Activated T-cell treated with anti-CD3 and anti-CD28 coated beads for 24 hours (primary cell): ENCODE measurements around the gene UTS2.

Experiments
- DNase-seq: peaks from one replicate; pipeline ENCODE4 v3.0.0-alpha.2; 2020; ENCODE audit warnings: low read depth

UTS2 gene

DNA sequence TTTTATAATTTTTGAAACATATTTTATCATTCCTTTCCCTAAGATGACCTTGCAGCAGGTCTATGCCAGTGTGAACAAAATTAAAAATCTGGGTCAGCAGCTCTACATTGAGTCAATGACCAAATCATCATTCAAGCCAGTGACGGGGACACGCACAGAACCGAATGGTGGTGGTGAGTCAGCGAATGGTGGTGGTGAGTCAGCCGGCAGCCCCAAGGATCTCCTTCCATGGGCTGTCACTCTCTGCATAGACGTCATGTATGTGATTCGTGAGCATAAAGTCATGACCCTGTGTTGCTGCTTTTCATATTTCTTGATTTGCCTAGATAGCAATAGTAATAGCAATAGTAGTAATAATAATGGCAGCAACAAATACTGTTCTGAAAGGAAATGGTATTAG lies 42.5 kb downstream of the UTS2 start:
- peak; percentile 10 for DNase-seq

DNA sequence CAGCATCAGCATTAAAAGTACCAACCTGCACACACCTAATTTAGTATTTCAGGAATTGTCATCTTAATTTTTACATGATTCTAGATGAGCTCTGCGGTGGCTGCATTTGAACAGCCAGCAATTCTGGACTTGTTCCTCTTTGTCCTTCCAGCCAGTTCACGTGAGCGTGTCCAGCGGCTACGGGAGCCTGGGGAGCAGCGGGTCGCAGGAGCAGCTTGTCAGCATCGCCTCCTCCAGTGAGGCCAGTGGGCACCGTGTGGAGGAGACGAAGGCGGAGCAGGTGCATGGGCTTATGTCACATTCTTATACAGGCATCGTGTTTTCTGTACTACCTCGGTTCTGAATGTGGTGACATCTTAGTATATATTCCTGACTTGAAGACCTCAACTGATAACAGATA lies 43.1 kb downstream of the UTS2 start:
- DNase-seq = no peak

DNA sequence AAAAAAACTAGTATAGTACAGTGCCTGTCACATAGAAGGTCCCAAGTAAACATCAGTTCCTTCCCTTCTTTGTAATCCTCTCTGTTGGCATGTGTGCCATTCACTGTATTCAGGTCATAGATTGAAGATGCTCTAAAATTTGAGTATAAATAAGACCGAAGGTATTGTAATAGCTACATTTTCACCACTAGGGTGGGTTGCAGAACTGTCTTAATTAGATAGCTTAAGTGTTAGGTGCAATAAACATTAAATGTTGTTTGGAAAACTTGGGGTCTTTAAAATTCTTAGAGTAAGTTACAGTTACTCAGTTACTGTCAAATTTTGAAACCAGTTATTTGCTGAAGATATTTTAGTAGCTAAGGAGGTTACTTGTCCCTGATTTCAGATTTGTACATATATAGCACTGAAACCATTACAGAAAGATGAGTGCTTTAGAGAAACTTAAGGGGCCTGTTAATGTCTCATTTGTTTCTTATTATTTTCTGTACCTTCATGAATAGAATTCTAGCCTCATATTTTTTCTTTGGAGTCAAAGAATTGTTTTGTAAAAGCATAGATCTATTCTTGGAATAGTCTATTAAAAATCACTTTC lies 44.5 kb downstream of the UTS2 start:
- no peak for DNase-seq

- DNase-seq = no peak
Measured at GRCh38 chr1:7805460-7805859, 47.4 kb downstream of the UTS2 start.
